H1 (cell line): ENCODE results near the gene DYNLRB2. TPM values are rescaled to one million over a fixed set of nuclear protein-coding genes. Genes with fewer than 3 reads are reported as not detected.

Source experiments
- CHD7 ChIP-seq: fragments of 300-600 bp; sonication (generic); IDR thresholded peaks from 2 replicates; pipeline ENCODE4 v1.7.1; 2012; ENCODE audit warnings: low read length, moderate library complexity, mild to moderate bottlenecking, inconsistent platforms; ENCODE audit not compliant: insufficient replicate concordance
- CTCF ChIP-seq, 3 experiments: IDR thresholded peaks; 1 replicate in 2 of 3; 2 replicates in 1 of 3; pipeline versions ENCODE4 v1.5.1 to v1.6.1; 2011; ENCODE audit warnings: low read length in 3 of 3, mild to moderate bottlenecking in 3 of 3, inconsistent platforms in 2 of 3, low read depth in 1 of 3, moderate library complexity in 1 of 3; ENCODE audit not compliant: insufficient read depth in 1 of 3; ENCODE audit errors: control extremely low read depth in 1 of 3
- NANOG ChIP-seq: IDR thresholded peaks from 2 replicates; pipeline ENCODE4 v1.6.1; 2011; ENCODE audit warnings: low read length, low read depth, mild to moderate bottlenecking, inconsistent platforms; ENCODE audit not compliant: insufficient read depth, poor library complexity, severe bottlenecking
- polyA plus RNA-seq, 7 experiments: library from polyadenylated mRNA; depleted of rRNA in 3 of 7; stranded (reverse) in 5 of 7; unstranded in 2 of 7; fragments of >200 nt in 5 of 7; fragments of 200-250 nt in 2 of 7; gene quantifications; 1 replicate in 5 of 7; 2 replicates in 1 of 7; 4 replicates in 1 of 7; pipeline versions ENCODE4 v1.2.1 to v1.2.3, GENCODE V29; 2011 to 2013; ENCODE audit warnings: missing spikeins in 2 of 7, mixed read lengths in 2 of 7
- total RNA-seq: library from RNA; stranded (reverse); fragmentation: NEBNext Ultra II Directional; extraction: Animal tissue kit (Norgen Biotek cat#: 25700); gene quantifications from 2 replicates; pipeline ENCODE4 v1.2.1, GENCODE V29; 2021

The DYNLRB2 gene
- total and polyA plus RNA-seq, 2 of the 8 experiments (the other 6 are each of a cell fraction or from before 2014, with no cell fraction given), result not detected

GRCh38 chr16:80591071-80591915, 50.5 kb downstream of the DYNLRB2 start (continued):
- TF ChIP-seq CHD7 (no peak), NANOG (no peak), CTCF (IDR thresholded peaks at IDR 0.05; ENCODE audit: control extremely low read depth in 1 of 3, insufficient read depth in 1 of 3, low read depth in 1 of 3, low read length in 3 of 3) (no peak)
